K562 (cell line): Measurements from ENCODE around the gene CSAD. TPM values are rescaled to one million over a fixed set of nuclear protein-coding genes. Genes with fewer than 3 reads are reported as not detected.

Experiments used
- ATF7 ChIP-seq: fragments of 450-650 bp; IDR thresholded peaks from 2 replicates; pipeline ENCODE4 v1.7.1; 2014; ENCODE audit warnings: mild to moderate bottlenecking, moderate library complexity
- CSDE1 ChIP-seq, 2 experiments: fragments of 450-650 bp; IDR thresholded peaks; 2 replicates each; pipeline ENCODE4 v1.6.1; 2016; ENCODE audit warnings: mild to moderate bottlenecking in 1 of 2
- CXXC5 ChIP-seq: fragments of 250-450 bp; sonication (Bioruptor Pico); IDR thresholded peaks from 2 replicates; pipeline ENCODE4 v1.8.0; 2022; ENCODE audit warnings: inconsistent platforms, mild to moderate bottlenecking, moderate library complexity
- DNMT1 ChIP-seq: fragments of 450-650 bp; IDR thresholded peaks from 2 replicates; pipeline ENCODE4 v1.6.1; 2016; ENCODE audit warnings: antibody characterized with exemption, mild to moderate bottlenecking
- EP400 ChIP-seq: fragments of 450-650 bp; IDR thresholded peaks from 2 replicates; pipeline ENCODE4 v1.6.1; 2017; ENCODE audit warnings: antibody characterized with exemption, mild to moderate bottlenecking, moderate library complexity
- FOXA3 ChIP-seq, 2 experiments: fragments of 450-650 bp in 1 of 2; sonication (generic) in 1 of 2; formaldehyde crosslinking; IDR thresholded peaks in 1 of 2; conservative IDR thresholded peaks in 1 of 2; 2 replicates each; pipeline versions ENCODE4 v1.4.0 to v1.8.0; 2020 to 2022; ENCODE audit warnings: mild to moderate bottlenecking in 2 of 2, missing genetic modification reagents in 1 of 2
- FUS ChIP-seq: fragments of 200-400 bp; formaldehyde crosslinking; optimal IDR thresholded peaks from 2 replicates; pipeline ENCODE3; 2017; ENCODE audit warnings: low read depth, low read length
- HMGN3 ChIP-seq: IDR thresholded peaks from 2 replicates; pipeline ENCODE4 v1.6.1; 2011; ENCODE audit warnings: borderline replicate concordance, low read depth, mild to moderate bottlenecking, mixed read lengths, low read length; ENCODE audit not compliant: insufficient read length; ENCODE audit errors: extremely low read depth
- KAT7 ChIP-seq: sonication (generic); formaldehyde crosslinking; IDR thresholded peaks from 2 replicates; pipeline ENCODE4 v1.8.0; 2022; ENCODE audit warnings: missing genetic modification reagents, mild to moderate bottlenecking, borderline replicate concordance
- MAX ChIP-seq: sonication (generic); formaldehyde crosslinking; IDR thresholded peaks from 2 replicates; pipeline ENCODE4 v1.9.0; 2022; ENCODE audit warnings: mild to moderate bottlenecking, missing genetic modification reagents
- MYNN ChIP-seq, 2 experiments: sonication (generic); formaldehyde crosslinking in 1 of 2; IDR thresholded peaks; 2 replicates each; pipeline versions ENCODE4 v1.5.0 to v1.6.1; 2016 to 2020; ENCODE audit warnings: antibody characterized with exemption in 1 of 2, missing genetic modification reagents in 1 of 2
- NR1H2 ChIP-seq: sonication (generic); formaldehyde crosslinking; IDR thresholded peaks from 2 replicates; pipeline ENCODE4 v1.4.0; 2020; ENCODE audit warnings: mild to moderate bottlenecking, missing genetic modification reagents
- POLR2G ChIP-seq: fragments of 200-400 bp; formaldehyde crosslinking; IDR thresholded peaks from 2 replicates; pipeline ENCODE4 v1.6.1; 2017; ENCODE audit warnings: low read depth, mild to moderate bottlenecking, antibody characterized with exemption, low read length, moderate library complexity
- RBBP5 ChIP-seq: fragments of 200-600 bp; sonication (generic); IDR thresholded peaks from 2 replicates; pipeline ENCODE4 v1.6.1; 2012; ENCODE audit warnings: borderline replicate concordance, mild to moderate bottlenecking, low read length, control low read depth, inconsistent platforms; ENCODE audit not compliant: insufficient read depth, poor library complexity, severe bottlenecking
- RBM39 ChIP-seq: fragments of 200-400 bp; formaldehyde crosslinking; optimal IDR thresholded peaks from 2 replicates; pipeline ENCODE3; 2018; ENCODE audit warnings: low read depth, low read length
- SIX5 ChIP-seq, 2 experiments: IDR thresholded peaks; 2 replicates each; pipeline ENCODE4 v1.6.1; 2011; ENCODE audit warnings: low read length in 2 of 2, borderline replicate concordance in 1 of 2, low read depth in 1 of 2, mild to moderate bottlenecking in 1 of 2, moderate library complexity in 1 of 2; ENCODE audit not compliant: insufficient read depth in 1 of 2
- TCF3 ChIP-seq: sonication (generic); formaldehyde crosslinking; IDR thresholded peaks from 2 replicates; pipeline ENCODE4 v1.4.0; 2020; ENCODE audit warnings: mild to moderate bottlenecking, missing genetic modification reagents
- TEAD1 ChIP-seq, 2 experiments: fragments of 450-650 bp in 1 of 2; sonication (generic) in 1 of 2; formaldehyde crosslinking; IDR thresholded peaks; 2 replicates each; pipeline versions ENCODE4 v1.4.0 to v1.8.0; 2020 to 2022; ENCODE audit warnings: mild to moderate bottlenecking in 2 of 2, missing genetic modification reagents in 1 of 2
- ZNF431 ChIP-seq: sonication (generic); formaldehyde crosslinking; IDR thresholded peaks from 2 replicates; pipeline ENCODE4 v1.8.0; 2022; ENCODE audit warnings: mild to moderate bottlenecking, missing genetic modification reagents
- ZNF551 ChIP-seq: fragments of 250-450 bp; sonication (Bioruptor Pico); IDR thresholded peaks from 2 replicates; pipeline ENCODE4 v1.5.0; 2021; ENCODE audit warnings: mild to moderate bottlenecking, moderate library complexity
- polyA plus RNA-seq, 8 experiments: library from polyadenylated mRNA; depleted of rRNA in 4 of 8; stranded (reverse) in 5 of 8; unstranded in 3 of 8; fragments of >200 nt; fragmentation: Nextera tagmentation in 2 of 8; fragmentation: Illumina TruSeq in 1 of 8; extraction: Ambion mirVana in 2 of 8; extraction: Trizol in 1 of 8; gene quantifications; 2 replicates each; pipeline versions ENCODE4 v1.2.1 to v1.2.3, GENCODE V29; 2011 to 2014; ENCODE audit warnings: inconsistent platforms in 1 of 8, missing spikeins in 1 of 8
- total RNA-seq, 7 experiments: library from RNA; depleted of rRNA in 6 of 7; stranded (reverse); fragments of >200 nt in 6 of 7; fragmentation: Illumina TruSeq in 2 of 7; extraction: Trizol in 2 of 7; gene quantifications; 2 replicates each; pipeline versions ENCODE4 v1.2.1 to v1.2.3, GENCODE V29; 2011 to 2021; ENCODE audit warnings: low replicate concordance in 1 of 7
- TF ChIP-seq, protein P1 (sequence below), 2 experiments: fragments of 200-800 bp in 1 of 2; sonication (Bioruptor generic) in 1 of 2; sonication (generic) in 1 of 2; formaldehyde crosslinking in 1 of 2; IDR thresholded peaks in 1 of 2; conservative IDR thresholded peaks in 1 of 2; 2 replicates each; pipeline versions ENCODE4 v1.5.0 to v1.6.1; 2016 to 2020; ENCODE audit warnings: missing compliant biosample characterization in 1 of 2, missing genetic modification characterization in 1 of 2, missing genetic modification reagents in 1 of 2
- TF ChIP-seq, protein P2 (sequence below): fragments of 450-650 bp; formaldehyde crosslinking; IDR thresholded peaks from 2 replicates; pipeline ENCODE4 v1.4.0; 2020; ENCODE audit warnings: mild to moderate bottlenecking, moderate library complexity
- TF ChIP-seq, protein P3 (sequence below): sonication (generic); formaldehyde crosslinking; IDR thresholded peaks from 2 replicates; pipeline ENCODE4 v1.8.1; 2023; ENCODE audit warnings: mild to moderate bottlenecking, missing genetic modification reagents, moderate library complexity

CSAD gene
- total and polyA plus RNA-seq, 9 of the 15 experiments (the other 6 are each of a cell fraction or from before 2014, with no cell fraction given), result 1.8 to 19.6 (median 8.1) TPM

DNA sequence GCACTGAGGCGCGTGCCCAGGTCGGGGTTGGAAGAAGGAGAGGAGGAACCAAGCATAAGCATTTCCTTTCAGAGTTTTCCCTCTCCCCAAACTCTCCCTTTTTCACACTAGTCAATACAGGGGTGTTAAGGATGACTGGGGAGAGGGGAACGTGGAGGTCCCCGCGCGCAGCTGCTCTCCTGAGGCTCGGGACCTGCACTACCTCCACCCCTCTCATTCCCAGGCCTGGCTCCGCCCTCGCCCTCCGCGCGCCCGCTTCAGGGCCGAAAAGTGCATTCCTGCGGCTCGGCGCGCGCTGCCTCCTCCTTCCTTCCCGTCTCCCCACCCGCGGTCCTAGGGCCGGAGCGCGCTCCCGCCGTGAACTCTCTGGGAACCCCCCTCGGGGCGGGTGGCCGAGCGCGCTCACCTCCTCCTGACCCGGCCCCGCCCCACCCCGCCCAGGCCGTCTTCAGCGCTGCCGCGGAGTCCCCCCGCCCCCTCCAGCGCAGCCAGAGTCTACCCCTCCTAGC, 40.0 kb upstream of the CSAD start (continued):
- TF ChIP-seq, protein P1, sequence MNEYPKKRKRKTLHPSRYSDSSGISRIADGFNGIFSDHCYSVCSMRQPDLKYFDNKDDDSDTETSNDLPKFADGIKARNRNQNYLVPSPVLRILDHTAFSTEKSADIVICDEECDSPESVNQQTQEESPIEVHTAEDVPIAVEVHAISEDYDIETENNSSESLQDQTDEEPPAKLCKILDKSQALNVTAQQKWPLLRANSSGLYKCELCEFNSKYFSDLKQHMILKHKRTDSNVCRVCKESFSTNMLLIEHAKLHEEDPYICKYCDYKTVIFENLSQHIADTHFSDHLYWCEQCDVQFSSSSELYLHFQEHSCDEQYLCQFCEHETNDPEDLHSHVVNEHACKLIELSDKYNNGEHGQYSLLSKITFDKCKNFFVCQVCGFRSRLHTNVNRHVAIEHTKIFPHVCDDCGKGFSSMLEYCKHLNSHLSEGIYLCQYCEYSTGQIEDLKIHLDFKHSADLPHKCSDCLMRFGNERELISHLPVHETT (CRISPR knock-in tag; conservative IDR thresholded peaks at IDR 0.05 in 1 of 2, IDR thresholded peaks at IDR 0.05 in 1 of 2), result no peak
- TF ChIP-seq RBBP5 (peak; percentile 56), CXXC5 (CRISPR knock-in tag) (peak; percentile 37; the same call in 1 of the 2 replicates), ZNF551 (CRISPR knock-in tag) (no peak), FUS (no peak), ZNF431 (CRISPR knock-in tag) (no peak), TEAD1 (CRISPR knock-in tag; IDR thresholded peaks at IDR 0.05) (peak; percentile 78 to 96), HMGN3 (peak; percentile 60), KAT7 (CRISPR knock-in tag) (0 out of 2 replicates have a peak, but pooled peaks have one; percentile 35), SIX5 (IDR thresholded peaks at IDR 0.05; ENCODE audit: borderline replicate concordance in 1 of 2, insufficient read depth in 1 of 2, low read depth in 1 of 2, low read length in 2 of 2) (no peak), ATF7 (peak; percentile 39; the same call in 1 of the 2 replicates), MAX (CRISPR knock-in tag) (peak; percentile 42), EP400 (0 out of 2 replicates have a peak, but pooled peaks have one; percentile 7), DNMT1 (no peak), RBM39 (no peak), TCF3 (CRISPR knock-in tag) (0 out of 2 replicates have a peak, but pooled peaks have one; percentile 7), MYNN (IDR thresholded peaks at IDR 0.05) (no peak), MYNN (CRISPR knock-in tag; IDR thresholded peaks at IDR 0.05) (no peak), FOXA3 (CRISPR knock-in tag; conservative IDR thresholded peaks at IDR 0.05 in 1 of 2, IDR thresholded peaks at IDR 0.05 in 1 of 2) (0 out of 4 replicates have a peak, but pooled peaks of 1 of the 2 experiments have one; percentile 26), CSDE1 (IDR thresholded peaks at IDR 0.05) (no peak), POLR2G (no peak), NR1H2 (0 out of 2 replicates have a peak, but pooled peaks have one; percentile 69)
- TF ChIP-seq, protein P2, sequence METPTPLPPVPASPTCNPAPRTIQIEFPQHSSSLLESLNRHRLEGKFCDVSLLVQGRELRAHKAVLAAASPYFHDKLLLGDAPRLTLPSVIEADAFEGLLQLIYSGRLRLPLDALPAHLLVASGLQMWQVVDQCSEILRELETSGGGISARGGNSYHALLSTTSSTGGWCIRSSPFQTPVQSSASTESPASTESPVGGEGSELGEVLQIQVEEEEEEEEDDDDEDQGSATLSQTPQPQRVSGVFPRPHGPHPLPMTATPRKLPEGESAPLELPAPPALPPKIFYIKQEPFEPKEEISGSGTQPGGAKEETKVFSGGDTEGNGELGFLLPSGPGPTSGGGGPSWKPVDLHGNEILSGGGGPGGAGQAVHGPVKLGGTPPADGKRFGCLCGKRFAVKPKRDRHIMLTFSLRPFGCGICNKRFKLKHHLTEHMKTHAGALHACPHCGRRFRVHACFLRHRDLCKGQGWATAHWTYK (CRISPR knock-in tag), result 0 out of 2 replicates have a peak, but pooled peaks have one; percentile 23
- TF ChIP-seq, protein P3, sequence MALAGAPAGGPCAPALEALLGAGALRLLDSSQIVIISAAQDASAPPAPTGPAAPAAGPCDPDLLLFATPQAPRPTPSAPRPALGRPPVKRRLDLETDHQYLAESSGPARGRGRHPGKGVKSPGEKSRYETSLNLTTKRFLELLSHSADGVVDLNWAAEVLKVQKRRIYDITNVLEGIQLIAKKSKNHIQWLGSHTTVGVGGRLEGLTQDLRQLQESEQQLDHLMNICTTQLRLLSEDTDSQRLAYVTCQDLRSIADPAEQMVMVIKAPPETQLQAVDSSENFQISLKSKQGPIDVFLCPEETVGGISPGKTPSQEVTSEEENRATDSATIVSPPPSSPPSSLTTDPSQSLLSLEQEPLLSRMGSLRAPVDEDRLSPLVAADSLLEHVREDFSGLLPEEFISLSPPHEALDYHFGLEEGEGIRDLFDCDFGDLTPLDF (CRISPR knock-in tag), result no peak
